Occipital lobe (tissue), 2 donors: ENCODE measurements around the gene SDR9C7. TPM values are rescaled to one million over a fixed set of nuclear protein-coding genes. Genes with fewer than 3 reads are reported as not detected.
"Not testable (repeated sequence)": the region's sequence is repeated elsewhere in the genome, so short reads cannot be mapped to it uniquely, and the experiment has no call there.

Experiments
- DNase-seq: peaks from one replicate; lab custom pipeline; 2025; lab: John Stamatoyannopoulos, UW
- total RNA-seq: library from RNA; depleted of rRNA; stranded (reverse); fragments of >200 nt; gene quantifications from one replicate; pipeline ENCODE4 v1.2.3, GENCODE V29; 2014

The SDR9C7 gene
- total RNA-seq, 1 donor from 2014 or later: 0.31 TPM

DNA sequence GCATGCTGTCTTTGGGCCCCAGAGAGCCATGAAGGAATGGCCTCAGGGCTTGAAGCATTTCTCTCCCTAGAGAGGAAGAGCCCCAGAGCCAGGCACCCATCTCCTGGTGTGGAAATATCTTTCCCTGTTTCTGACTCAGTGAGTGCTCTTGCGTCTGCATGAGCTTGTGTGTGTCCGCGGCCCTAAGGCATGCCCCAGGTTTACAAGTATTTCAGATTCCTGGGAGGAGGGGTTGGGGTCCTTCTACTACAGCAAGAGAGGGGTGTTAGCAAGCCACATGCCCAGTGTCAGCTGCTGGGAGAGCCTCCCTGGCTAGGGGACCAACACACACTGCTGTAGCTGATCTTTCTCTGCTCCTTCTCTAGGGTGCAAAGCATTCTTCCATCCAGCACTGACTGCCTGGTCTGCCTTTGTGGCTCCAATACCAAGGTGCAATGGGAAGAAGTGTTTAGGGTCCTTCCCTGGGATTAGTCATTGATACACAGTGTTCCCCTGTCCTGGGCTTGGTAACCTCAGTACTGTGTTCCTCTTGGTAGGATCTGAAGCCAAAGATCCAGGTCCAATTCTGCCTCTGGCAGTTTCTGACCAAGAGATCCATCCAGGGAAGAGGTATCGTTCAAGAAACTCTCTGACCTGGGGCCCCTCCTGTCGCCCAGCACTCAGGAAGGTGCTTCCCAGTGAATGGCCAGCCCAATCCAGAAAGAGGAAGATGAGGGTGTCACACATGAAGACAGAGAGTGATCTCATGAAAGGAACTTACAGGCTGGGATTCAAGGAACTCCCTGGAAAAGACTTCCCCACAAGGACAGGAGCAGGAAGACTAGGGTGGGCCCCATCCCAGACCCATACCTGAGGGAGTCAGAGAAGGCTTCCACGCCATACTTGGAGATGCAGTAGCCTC is 20.1 kb upstream of the SDR9C7 start:
- no peak for DNase-seq

DNA sequence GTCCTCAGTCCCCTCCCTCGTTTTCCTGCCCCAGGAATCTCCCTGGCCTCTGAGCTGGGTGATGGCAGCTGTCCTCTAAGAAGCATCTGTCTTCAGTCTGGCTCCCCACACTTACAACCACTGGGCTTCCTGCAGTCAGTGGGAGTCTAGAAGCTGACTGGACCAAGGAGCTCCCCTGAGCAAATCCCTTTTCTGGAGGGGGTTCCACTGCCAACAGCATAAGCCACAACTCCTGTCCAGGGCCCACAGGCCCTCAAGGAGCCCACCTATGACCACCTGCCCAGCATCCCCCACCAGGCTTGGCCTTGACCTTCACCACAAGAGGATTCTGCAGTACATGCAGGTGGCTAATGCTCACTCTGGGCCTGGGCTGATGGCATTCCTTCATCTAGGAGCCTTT is 19.1 kb upstream of the SDR9C7 start:
- no peak for DNase-seq

DNA sequence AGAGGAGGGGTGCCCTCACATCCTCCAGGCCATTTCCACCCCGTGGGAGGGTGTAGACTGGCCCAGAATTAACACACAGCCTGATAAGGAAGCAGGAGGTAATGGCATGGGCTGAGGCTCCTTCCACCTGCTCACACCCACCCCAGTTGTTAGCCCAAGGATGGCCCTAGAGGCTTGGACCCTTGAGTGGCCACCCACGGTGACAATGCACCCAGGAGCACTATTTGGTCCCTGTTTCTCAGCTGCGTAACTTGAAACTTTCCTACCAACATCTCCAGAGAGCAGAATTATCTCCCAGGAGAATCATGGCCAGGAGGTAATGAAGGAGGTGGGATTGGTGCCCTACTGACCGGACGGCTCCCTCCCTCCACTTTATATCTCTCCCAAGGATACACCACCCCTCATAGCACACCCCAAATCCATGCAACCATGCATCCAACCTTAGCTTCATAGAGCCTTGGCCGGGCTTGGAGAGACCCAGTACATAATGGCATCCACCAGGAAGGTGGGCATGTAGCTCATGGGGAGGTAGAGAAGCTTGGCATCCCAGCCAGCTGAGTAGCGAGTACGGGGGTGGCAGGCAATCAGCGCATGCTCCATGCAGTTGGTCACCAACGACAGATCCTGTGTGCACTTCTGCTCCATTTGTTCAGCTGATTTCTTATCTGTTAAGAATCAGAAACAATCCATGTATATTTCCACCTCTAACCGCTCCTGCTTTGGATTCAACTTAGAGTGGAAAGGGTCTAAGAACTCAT is 17.6 kb upstream of the SDR9C7 start:
- no peak for DNase-seq

DNA sequence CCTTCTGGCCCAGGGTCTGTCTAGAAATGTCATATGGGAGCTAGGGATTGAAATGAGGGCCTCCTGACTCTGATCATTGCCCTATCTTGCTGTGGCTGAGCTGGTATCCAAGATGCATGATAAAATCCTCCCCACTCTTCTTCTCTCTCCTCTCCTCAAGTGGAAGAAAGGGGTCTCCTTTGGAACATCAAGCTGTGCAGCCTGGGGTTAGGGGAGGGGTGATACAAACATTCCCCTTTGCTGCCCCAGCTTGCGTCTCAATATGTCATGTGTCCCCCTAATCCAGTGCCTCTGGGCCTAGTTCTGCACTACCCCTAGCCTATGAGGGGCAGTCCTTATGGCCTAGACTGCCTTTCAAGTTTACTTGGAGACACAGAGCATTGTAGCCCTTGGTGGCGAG is 14.7 kb upstream of the SDR9C7 start:
- no peak for DNase-seq

DNA sequence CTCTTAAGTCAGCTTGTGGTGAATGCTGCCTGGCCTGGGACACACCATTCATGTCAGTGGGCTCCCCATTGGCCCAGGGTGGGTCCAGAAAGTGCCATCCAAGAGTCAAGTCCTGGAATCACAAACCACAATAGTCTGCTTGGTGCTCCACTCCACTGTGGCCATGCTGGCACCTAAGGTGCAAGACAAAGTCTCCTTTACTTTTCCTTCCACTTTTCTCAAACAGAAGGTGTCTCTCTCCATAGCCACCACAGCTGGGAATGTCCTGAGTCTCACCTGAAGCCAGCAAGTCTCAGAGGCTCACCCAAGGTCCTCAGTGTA is 14.2 kb upstream of the SDR9C7 start:
- DNase-seq: no peak

DNA sequence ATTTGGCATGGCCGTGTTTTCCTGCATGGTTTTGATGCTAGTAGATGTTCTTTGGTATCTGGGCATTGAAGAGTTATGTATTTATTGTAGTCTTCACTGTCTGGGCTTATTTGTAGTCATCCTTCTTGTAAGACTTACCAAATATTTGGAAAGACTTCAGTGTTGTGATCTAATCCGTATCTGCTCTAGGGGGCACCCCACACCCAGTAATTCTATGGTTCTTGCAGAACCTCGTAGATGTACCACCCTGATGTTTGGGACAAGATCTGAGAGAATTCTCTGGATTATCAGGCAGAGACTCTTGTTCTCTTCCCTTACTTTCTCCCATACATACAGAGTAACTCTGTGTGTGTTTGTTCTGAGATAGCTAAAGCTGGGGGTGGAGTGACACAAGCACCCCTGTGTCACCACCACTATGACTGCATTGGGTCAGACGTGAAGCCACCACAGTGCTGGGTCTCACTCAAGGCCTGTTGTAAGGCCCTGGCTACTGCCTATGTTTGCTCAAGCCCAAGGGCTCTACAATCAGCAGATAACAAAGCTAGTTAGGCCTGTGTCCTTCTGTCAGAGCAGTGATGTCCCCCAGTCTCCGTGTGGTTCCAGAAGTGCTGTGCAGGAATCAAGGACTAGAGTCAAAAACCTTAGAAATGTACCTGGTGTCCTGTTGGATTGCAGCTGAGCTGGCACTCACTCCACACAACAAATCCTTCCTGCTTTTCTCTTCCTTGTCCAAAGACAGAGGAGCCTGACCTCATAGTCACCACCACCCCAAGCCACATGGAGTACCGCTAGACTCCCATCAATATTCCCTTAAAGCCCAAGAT is 13.6 kb upstream of the SDR9C7 start:
- no peak for DNase-seq

DNA sequence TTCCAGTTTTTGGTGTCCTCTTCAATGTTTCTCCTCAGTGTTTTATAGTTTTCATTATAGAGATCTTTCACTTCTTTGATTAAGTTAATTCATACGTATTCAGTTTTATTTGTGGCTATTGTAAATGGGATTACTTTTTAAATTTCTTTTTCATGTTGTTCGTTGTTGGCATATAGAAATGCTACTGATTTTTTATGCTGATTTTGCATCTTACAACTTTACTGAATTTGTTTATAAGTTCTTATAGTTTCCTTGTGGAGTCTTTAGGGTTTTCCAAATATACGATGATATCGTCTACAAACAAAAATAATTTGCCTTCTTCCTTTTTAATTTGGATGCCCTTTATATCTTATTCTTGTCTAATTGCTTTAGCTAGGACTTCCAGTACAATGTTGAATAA is 9.7 kb upstream of the SDR9C7 start:
- DNase-seq: no peak

DNA sequence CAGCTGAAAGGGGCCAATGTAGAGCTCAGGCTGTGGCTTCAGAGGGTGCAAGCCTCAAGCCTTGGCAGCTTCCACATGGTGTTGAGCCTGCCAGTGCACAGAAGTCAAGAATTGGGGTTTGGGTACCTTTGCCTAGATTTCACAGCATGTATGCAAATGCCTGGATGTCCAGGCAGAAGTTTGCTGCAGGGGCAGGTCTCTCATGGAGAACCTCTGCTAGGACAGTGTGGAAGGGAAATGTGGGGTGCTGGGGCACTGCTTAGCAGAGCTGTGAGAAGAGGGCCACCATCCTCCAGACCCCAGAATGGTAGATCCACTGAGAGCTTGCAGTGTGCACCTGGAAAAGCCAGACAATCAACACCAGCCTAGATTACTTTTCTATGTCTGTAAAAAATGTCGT is 9.2 kb upstream of the SDR9C7 start:
- DNase-seq: not testable (repeated sequence)

DNA sequence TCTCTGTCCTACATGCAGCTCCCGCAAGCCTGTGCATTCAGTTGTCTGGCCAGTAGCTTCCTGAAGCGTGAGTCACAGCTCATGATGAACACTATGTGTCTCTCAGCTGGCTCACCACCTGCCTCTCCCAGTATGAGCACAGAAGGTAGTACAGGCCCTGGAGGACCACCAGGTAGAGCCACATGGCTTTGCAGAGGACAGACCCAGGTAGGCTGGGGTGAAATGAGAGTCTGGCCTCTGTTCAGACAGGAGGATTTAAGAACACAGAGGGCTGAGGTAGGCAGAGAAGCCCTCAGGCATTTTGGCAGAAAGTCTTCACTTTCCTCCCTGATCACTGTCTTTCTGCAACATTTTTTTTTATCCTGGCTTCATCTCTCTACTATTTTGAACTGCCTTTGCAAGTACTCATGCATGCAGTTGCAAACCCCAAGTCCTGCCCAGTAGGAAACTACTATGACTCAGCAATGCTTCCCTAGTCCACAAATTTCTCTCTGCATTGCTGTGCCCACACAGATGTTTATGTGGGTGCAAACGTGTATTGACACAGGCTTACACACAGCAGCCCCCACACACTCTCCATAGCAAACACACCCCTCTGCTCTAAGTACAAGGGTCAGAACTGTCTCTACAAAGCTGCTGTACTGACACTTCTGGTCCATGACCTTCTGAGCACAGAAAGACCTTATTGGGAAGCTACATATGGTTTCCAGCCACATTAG is 7.2 kb upstream of the SDR9C7 start:
- peak; percentile 32 for DNase-seq

DNA sequence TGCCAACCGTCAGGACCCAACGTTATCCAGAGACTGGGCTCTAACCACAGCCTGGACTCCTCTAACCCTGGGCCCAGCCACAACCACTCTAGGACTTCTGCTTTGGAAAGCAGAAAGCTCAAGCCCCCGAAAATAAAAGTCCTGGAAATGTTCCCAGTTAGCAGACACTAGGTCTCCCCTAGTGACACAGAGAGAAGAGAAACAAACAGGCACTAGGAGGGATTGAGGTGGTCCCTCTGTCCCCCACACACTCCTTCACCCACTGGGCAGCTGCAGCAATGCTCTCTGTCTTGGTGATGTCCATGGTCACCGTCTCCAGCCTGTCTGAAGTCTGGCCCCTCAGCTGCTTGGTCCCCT is 6.7 kb upstream of the SDR9C7 start:
- not testable (repeated sequence) for DNase-seq

DNA sequence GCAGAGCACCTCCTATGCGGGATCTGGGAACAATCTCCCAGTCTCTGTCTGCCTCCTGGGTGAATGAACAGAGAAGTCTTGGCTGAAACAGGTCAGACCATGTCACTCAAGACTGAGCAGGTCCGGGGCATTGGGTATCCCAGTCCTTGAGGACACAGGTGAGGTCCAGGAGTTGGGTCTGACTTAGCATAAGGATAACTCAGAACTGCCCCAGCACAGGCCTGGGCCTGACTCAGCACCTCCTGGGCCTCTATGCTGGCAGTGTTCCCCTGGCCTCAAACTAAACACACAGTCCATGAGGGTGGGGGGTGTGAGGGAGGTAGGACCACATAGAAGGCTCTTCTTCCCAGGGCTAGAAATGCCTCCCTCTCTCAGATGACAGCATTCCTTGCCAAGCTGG is 1.5 kb upstream of the SDR9C7 start:
- DNase-seq: no peak

DNA sequence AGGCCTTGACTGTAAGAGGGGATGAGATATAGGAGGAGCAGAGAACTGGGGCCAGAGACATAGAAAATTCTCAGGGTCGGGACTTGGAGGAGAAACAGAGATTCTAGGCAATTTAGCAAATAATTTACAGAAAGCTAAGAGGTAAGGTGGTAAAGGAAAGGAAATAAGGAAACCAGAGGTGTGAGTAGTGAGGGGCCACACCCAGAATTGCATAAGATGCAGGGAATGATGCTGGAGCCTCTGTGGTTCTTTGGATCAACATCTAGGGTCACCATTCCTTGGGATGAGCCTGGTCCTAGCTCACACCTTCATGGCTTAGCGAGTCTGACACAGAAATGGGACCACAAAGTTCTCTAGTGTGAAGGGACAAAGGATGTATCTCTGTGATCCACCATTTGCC is 949 bp upstream of the SDR9C7 start:
- DNase-seq: no peak

DNA sequence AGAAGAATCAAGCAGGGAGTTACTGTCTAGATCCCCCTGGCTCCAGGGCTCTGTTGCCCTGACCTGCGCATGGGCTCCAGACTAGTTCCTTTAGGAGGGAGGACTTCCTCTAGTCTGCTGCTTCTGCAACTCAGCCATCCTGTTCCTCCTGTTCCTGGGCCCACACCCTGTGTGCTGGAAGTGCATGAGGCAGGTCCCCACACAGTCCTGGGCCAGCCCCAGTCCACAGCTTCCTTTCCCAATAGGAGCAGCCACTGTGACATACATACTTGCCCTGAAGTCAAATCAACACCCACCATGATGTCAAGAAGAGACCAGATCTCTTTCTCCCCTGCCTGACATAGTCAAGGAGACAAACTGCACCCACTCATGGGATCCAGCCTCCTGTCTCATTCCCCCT is 1.3 kb downstream of the SDR9C7 start:
- DNase-seq: no peak

DNA sequence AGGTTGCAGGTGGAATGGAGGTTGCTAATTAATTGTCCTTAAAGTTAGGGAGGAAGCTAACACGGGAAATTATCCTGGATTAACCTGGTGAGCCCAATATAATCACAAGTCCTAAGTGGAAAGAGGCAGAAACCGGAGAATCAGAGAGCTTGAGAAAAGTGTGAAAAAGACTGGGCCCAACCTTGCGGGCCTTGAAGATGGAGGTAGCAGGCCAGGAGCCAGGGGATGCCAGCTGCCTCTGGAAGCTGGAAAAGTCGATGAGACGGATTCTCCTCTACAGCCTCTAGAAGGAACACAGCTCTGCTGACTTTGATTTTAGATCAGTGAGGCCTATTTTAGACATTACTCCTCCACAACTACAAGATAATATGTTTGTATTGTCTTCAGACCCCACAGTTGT is 2.1 kb downstream of the SDR9C7 start:
- no peak for DNase-seq

DNA sequence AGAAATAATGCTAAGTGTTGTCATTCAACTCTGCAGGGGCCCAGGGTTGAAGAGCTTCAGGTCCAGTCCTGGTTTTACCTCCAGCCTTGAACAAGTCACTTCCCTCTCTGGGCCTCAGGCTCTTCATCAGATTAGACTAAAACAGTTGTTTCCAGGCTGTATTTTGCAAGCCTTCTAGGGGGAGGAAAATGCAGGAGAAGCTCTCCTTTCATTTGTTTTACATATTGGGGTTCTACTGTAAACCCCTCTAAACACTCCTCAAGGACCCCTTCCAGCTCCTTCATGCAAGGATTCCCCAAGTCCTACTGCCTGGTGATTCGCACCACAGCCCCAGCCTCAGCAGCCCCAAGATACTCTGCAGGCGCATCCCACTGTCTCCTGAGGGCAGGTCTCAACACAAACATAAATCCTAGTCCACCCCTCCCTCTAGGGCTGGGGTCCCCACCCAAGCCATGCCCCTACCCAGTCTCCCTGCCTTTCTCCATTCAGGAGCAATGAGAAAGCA is 2.7 kb downstream of the SDR9C7 start:
- DNase-seq: no peak

DNA sequence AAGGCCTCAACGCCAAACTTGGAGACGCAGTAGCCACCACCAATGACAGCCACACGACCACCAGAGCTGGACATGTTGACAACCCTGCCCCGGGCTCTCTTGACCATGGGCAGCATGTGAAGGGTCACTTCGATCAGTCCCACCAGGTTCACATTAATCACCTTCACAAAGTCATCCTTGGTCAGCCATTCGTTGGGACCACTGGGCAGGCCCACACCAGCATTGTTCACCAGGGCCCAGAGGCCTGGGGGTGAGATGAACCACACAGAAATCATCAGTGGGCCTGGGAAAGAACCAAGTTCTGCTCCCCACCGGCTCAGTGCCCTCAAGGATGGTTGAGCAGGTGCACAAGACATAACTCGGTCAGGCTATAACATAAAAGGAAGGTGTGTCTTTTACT is 4.0 kb downstream of the SDR9C7 start:
- DNase-seq: no peak

DNA sequence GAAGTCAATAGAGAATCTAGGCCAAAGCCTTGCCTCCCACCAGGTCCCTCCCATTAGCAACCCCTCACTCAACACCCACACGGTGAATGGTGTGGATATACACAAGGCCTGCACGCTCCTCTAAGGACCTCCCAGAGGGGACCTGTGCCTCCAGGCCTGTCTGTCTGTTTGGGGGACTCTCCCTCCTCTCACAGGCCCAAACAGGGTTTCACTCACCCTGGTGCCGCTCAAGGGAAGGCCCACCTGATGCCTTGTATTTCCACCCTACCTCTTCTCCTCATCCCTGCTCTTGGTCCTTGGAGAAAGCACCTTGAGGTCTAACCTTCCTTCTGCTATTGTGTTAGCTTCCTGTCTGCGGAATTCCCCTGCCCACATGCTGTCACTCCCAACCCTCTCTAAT is 4.4 kb downstream of the SDR9C7 start:
- no peak for DNase-seq

DNA sequence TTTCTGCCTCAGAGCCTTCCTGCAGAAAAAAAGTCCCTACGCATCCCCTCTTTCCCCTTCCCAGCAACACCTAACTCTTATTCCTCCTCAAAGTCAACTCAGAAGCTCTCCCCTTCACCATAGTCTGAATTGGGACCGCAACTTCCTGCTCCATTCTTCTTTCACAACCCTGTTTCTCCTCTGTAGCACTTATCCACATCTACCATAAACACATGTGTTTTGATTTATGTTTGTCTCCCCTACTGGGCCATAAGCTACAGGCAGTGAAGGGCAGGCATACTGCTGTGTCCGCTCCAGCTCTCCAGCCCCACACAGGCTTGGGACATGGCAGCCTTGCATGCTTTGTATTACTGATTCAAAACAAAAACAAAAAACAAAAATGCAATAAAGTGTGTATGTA is 5.9 kb downstream of the SDR9C7 start:
- DNase-seq: no peak

DNA sequence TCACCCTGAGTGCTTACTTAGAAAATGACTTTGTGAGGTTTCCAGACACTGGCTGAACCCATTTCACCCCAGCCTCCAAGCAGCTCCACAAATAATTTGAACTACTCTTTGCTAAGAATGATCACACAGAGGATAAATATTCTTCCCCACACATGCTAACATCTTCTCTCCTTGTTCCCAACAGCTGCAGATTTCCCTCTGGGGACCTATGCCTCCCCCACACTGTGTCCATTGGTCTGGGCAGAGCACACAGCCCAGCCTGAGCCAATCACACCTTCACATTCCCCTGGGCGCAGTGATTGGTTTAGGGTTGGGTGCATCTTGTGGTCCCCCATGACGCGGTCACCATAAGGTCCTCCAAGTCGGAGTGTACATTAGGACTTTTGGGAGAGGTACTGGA is 6.9 kb downstream of the SDR9C7 start:
- no peak for DNase-seq

DNA sequence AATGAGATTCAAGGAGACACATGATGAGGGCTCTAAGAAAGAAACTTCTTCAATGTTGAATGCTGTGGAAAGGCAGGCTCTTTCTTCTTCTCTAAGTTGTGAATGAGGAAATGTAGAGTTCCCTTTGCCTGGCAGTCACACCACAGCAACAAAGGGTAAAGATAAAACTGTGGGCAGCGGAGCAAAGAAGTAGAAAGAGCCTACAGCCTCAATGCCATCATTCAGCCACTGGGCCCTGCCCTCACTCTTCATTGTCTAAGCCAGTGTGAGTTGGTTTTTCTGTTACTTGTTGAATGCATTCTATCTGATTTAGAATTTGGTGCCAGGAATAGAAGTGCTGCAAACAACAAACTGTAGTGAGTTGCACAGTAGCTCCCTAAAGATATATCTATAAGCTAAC is 12.2 kb downstream of the SDR9C7 start:
- DNase-seq: no peak

DNA sequence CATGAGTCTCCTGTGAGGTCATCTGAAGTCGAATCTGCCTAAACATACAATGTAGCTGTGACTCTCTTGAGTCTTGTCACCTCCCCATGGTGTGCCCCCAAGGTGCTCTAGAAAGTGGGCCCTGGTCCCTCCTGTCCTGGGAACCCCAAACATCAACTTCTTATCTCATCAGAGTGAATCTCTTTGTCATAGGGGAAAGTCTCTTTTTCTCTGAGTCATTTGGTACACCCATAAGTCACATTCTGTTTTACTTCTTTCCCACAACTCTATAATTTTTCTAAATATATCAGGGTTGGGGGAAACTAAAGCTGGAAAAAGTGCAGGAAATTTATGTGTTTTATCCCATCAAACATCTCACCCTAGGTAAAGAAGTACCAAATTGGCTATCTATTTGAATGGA is 12.9 kb downstream of the SDR9C7 start:
- DNase-seq: no peak
